ENCODE results near the gene CFDP1.

- no peak for TF ChIP-seq CTCF (tag by site-specific recombination; IDR thresholded peaks at IDR 0.05)
- TF ChIP-seq MYNN (tag by site-specific recombination; IDR thresholded peaks at IDR 0.05; ENCODE audit: borderline replicate concordance) = no peak
- no peak for TF ChIP-seq ZEB2 (tag by site-specific recombination; IDR thresholded peaks at IDR 0.05)
- no peak for TF ChIP-seq ZBTB26 (tag by site-specific recombination; optimal IDR thresholded peaks at IDR 0.05)
- no peak for TF ChIP-seq GFI1B (tag by site-specific recombination; IDR thresholded peaks at IDR 0.05)
- no peak for TF ChIP-seq REST (tag by site-specific recombination; IDR thresholded peaks at IDR 0.05)
- TF ChIP-seq ZNF175 (tag by site-specific recombination; IDR thresholded peaks at IDR 0.05) = no peak
- TF ChIP-seq EGR2 (tag by site-specific recombination; IDR thresholded peaks at IDR 0.05; ENCODE audit: low read depth) = no peak
- no peak for TF ChIP-seq PRDM2 (tag by site-specific recombination; IDR thresholded peaks at IDR 0.05; ENCODE audit: borderline replicate concordance)
- no peak for TF ChIP-seq ZNF274 (IDR thresholded peaks at IDR 0.05; ENCODE audit: low read length)
- TF ChIP-seq ZNF274 (tag by site-specific recombination; IDR thresholded peaks at IDR 0.05; ENCODE audit: borderline replicate concordance) = no peak
- no peak for TF ChIP-seq SALL2 (tag by site-specific recombination; IDR thresholded peaks at IDR 0.05; ENCODE audit: borderline replicate concordance)
- no peak for TF ChIP-seq YY1 (tag by site-specific recombination; IDR thresholded peaks at IDR 0.05)
These were observed 140.6 kb downstream of the CFDP1 start for GRCh38 chr16:75292691-75293090.
